H9 (cell line): ENCODE measurements around the gene SLBP. TPM values are rescaled to one million over a fixed set of nuclear protein-coding genes. Genes with fewer than 3 reads are reported as not detected.

Experiments used
- DNase-seq: peaks from one replicate; pipeline ENCODE4 v3.0.0-alpha.2; 2017
- H2AFZ ChIP-seq: one replicate; pipeline ENCODE4 v1.6.1; 2013; ENCODE audit warnings: mild to moderate bottlenecking, low read length, control low read depth, moderate library complexity
- H2AK5ac ChIP-seq: 2 replicates; pipeline ENCODE4 v1.6.1; 2013; ENCODE audit warnings: low read length, control low read depth, mixed read lengths; ENCODE audit not compliant: insufficient read length
- H2BK120ac ChIP-seq: one replicate; pipeline ENCODE4 v1.6.1; 2013; ENCODE audit warnings: low read depth, mild to moderate bottlenecking, low read length, control low read depth, inconsistent platforms; ENCODE audit not compliant: poor library complexity, severe bottlenecking
- H2BK12ac ChIP-seq: 2 replicates; pipeline ENCODE4 v1.6.1; 2013; ENCODE audit warnings: low read length, control low read depth, mixed read lengths, low read depth; ENCODE audit not compliant: insufficient read length
- H2BK15ac ChIP-seq: 2 replicates; pipeline ENCODE4 v1.6.1; 2013; ENCODE audit warnings: low read depth, low read length, control low read depth
- H2BK20ac ChIP-seq: one replicate; pipeline ENCODE4 v1.6.1; 2013; ENCODE audit warnings: low read depth, mild to moderate bottlenecking, low read length, control low read depth, inconsistent platforms; ENCODE audit not compliant: poor library complexity, severe bottlenecking
- H2BK5ac ChIP-seq: 2 replicates; pipeline ENCODE4 v1.6.1; 2013; ENCODE audit warnings: low read length, control low read depth, mixed read lengths; ENCODE audit not compliant: insufficient read length
- H3K14ac ChIP-seq: 2 replicates; pipeline ENCODE4 v1.6.1; 2013; ENCODE audit warnings: low read length, control low read depth; ENCODE audit not compliant: insufficient read depth
- H3K18ac ChIP-seq: 2 replicates; pipeline ENCODE4 v1.6.1; 2013; ENCODE audit warnings: low read depth, mild to moderate bottlenecking, mixed read lengths, low read length, control low read depth; ENCODE audit not compliant: insufficient read length
- H3K23ac ChIP-seq: 2 replicates; pipeline ENCODE4 v1.6.1; 2013; ENCODE audit warnings: low read length, control low read depth, mixed read lengths, low read depth; ENCODE audit not compliant: insufficient read length
- H3K23me2 ChIP-seq: 2 replicates; pipeline ENCODE4 v1.6.1; 2013; ENCODE audit warnings: low read depth, mild to moderate bottlenecking, mixed read lengths, low read length, control low read depth; ENCODE audit not compliant: insufficient read length, poor library complexity, severe bottlenecking
- H3K27ac ChIP-seq: 2 replicates; pipeline ENCODE4 v1.5.1; 2013; ENCODE audit warnings: low read length, control low read depth, mixed read lengths, low read depth; ENCODE audit not compliant: insufficient read length
- H3K27me3 ChIP-seq: 2 replicates; pipeline ENCODE4 v1.6.1; 2013; ENCODE audit warnings: low read length, control low read depth, inconsistent platforms; ENCODE audit not compliant: insufficient read depth
- H3K4ac ChIP-seq: 2 replicates; pipeline ENCODE4 v1.6.1; 2013; ENCODE audit warnings: low read depth, mild to moderate bottlenecking, control low read depth, inconsistent platforms, low read length, moderate library complexity
- H3K4me1 ChIP-seq: 2 replicates; pipeline ENCODE4 v1.6.1; 2013; ENCODE audit warnings: low read length, control low read depth, inconsistent platforms; ENCODE audit not compliant: insufficient read depth
- H3K4me2 ChIP-seq: 2 replicates; pipeline ENCODE4 v1.6.1; 2013; ENCODE audit warnings: low read length, control low read depth, mixed read lengths; ENCODE audit not compliant: insufficient read length, insufficient read depth
- H3K56ac ChIP-seq: 2 replicates; pipeline ENCODE4 v1.6.1; 2013; ENCODE audit warnings: low read depth, mild to moderate bottlenecking, mixed read lengths, low read length, control low read depth; ENCODE audit not compliant: insufficient read length
- H3K79me1 ChIP-seq: 2 replicates; pipeline ENCODE4 v1.6.1; 2013; ENCODE audit warnings: low read depth, mild to moderate bottlenecking, moderate library complexity, low read length, control low read depth, inconsistent platforms; ENCODE audit not compliant: insufficient read depth, poor library complexity, severe bottlenecking
- H3K79me2 ChIP-seq: 2 replicates; pipeline ENCODE4 v1.6.1; 2013; ENCODE audit warnings: low read length, control low read depth, inconsistent platforms; ENCODE audit not compliant: insufficient read depth
- H3K9ac ChIP-seq: 2 replicates; pipeline ENCODE4 v1.6.1; 2013; ENCODE audit warnings: low read length, control low read depth, mixed read lengths; ENCODE audit not compliant: insufficient read length; ENCODE audit errors: extremely low read depth
- H3K9me3 ChIP-seq: one replicate; pipeline ENCODE4 v1.6.1; 2013; ENCODE audit warnings: low read depth, low read length, inconsistent platforms; ENCODE audit not compliant: control insufficient read depth
- H3T11ph ChIP-seq: one replicate; pipeline ENCODE4 v1.6.1; 2013; ENCODE audit warnings: mild to moderate bottlenecking, low read length, control low read depth, inconsistent platforms
- H4K20me1 ChIP-seq: one replicate; pipeline ENCODE4 v1.6.1; 2013; ENCODE audit not compliant: control insufficient read depth, insufficient read length, insufficient read depth
- H4K5ac ChIP-seq: 2 replicates; pipeline ENCODE4 v1.6.1; 2013; ENCODE audit warnings: low read depth, mild to moderate bottlenecking, mixed read lengths, low read length, control low read depth; ENCODE audit not compliant: insufficient read length
- H4K8ac ChIP-seq: replicated peaks from 2 replicates; pipeline ENCODE4 v1.6.1; 2013; ENCODE audit warnings: low read length, control low read depth, mixed read lengths, low read depth; ENCODE audit not compliant: insufficient read length
- H4K91ac ChIP-seq: 2 replicates; pipeline ENCODE4 v1.6.1; 2013; ENCODE audit warnings: low read depth, mild to moderate bottlenecking, moderate library complexity, mixed read lengths, low read length, control low read depth; ENCODE audit not compliant: insufficient read length
- H3K27ac Mint-ChIP-seq, 3 experiments: 2 replicates in 2 of 3; 3 replicates in 1 of 3; pipeline ENCODE4 v1.8.0; 2020 to 2021; ENCODE audit warnings: mixed read lengths in 3 of 3, mild to moderate bottlenecking in 1 of 3, moderate library complexity in 1 of 3
- H3K27me3 Mint-ChIP-seq: 2 replicates; pipeline ENCODE4 v1.8.0; 2021; ENCODE audit warnings: low read depth, mild to moderate bottlenecking, moderate library complexity, mixed read lengths
- H3K36me3 Mint-ChIP-seq, 3 experiments: 2 replicates in 2 of 3; 3 replicates in 1 of 3; pipeline ENCODE4 v1.8.0; 2020 to 2021; ENCODE audit warnings: low read depth in 3 of 3, mixed read lengths in 3 of 3; ENCODE audit not compliant: insufficient read depth in 1 of 3
- H3K4me1 Mint-ChIP-seq, 2 experiments: 2 replicates each; pipeline ENCODE4 v1.8.0; 2020; ENCODE audit warnings: mixed read lengths in 2 of 2
- H3K4me3 Mint-ChIP-seq, 2 experiments: 2 replicates in 1 of 2; 3 replicates in 1 of 2; pipeline ENCODE4 v1.8.0; 2020 to 2021; ENCODE audit warnings: mild to moderate bottlenecking in 2 of 2, mixed read lengths in 2 of 2, moderate library complexity in 1 of 2
- H3K9me3 Mint-ChIP-seq, 2 experiments: 2 replicates in 1 of 2; 3 replicates in 1 of 2; pipeline ENCODE4 v1.8.0; 2020; ENCODE audit warnings: mild to moderate bottlenecking in 2 of 2, mixed read lengths in 2 of 2, moderate library complexity in 1 of 2
- WGBS: extraction: QIAGEN DNeasy Blood & Tissue Kit; methylation state at CpG from one replicate; pipeline ENCODE4 v1.1.7; 2013; ENCODE audit warnings: missing lambda C conversion rate, low lambda C conversion rate, mixed read lengths; ENCODE audit not compliant: insufficient read length; ENCODE audit errors: extremely low coverage; 5-methylcytosine and 5-hydroxymethylcytosine counted together
- total RNA-seq: library from RNA; stranded (reverse); gene quantifications from 2 replicates; pipeline ENCODE4 v1.2.1, GENCODE V29; 2021
- TF ChIP-seq, protein P1 (sequence below): fragments of 200-600 bp; sonication (generic); conservative IDR thresholded peaks from 3 replicates; pipeline ENCODE4 v1.8.0; 2021; ENCODE audit warnings: antibody characterized with exemption, mild to moderate bottlenecking

SLBP gene
- total RNA-seq, 1 experiment from 2014 or later = 62.7 TPM

DNA sequence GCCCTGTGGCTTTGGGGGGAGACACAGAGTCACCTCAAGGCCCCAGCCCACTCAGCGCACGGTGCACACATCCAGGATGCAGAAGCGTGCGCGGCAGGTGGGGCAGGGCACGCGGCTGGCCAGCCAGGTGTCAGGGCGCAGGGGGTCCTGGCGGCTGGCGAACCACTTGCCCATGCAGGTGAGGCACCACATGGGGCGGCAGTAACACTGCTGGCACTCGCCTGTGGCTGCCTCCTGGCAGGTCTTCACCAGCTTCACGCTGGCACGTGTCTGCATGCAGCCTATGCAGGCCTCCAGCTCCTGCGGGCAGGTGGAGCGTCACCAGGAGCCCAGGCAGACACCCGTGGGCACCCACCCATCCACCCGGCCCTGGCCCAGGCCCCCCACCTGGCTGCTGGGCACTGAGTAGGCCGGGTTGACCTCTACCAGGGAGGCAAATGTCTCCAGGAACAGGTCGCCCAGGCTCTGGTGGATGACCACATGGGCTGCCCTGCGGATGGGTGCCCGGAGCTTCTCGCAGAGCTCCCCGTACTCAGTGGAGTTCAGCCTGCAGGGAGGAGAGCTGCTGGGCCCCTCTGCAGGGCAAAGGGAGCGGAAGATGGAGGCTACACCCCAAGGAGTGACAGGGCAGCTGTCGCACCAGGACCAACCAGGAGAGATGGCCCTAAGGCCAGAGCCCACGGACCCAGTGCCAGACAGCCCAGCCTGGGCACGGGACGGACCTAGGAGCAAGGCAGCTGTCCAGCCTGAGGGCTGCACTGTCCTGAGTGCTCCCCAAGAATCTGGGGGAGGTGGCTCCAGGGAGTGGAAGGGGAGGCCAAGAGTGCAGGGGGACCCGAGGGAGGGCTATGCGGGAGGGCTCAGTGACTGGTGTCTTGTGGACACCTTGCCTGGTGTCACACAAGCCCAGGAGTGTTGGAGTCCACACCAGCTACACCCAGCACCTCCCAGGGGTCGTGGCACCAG, 5.3 kb upstream of the SLBP start:
- Mint-ChIP-seq H3K9me3 (no peaks in the 10 kb centered on the region), H3K4me1 (peaks cover 21 to 32% of the 10 kb centered on the region in 2 experiments), H3K27ac (no peak overlapping the region; a peak in 1 of 7 replicates), H3K4me3 (peak overlapping the region in 1 of 2 experiments; percentile 61; a peak in 2 of 5 replicates), H3K36me3 (peaks cover 3 to 21% (median 19%) of the 10 kb centered on the region in 3 experiments; a peak in 6 of 7 replicates), H3K27me3 (no peaks in the 10 kb centered on the region; the same call in 1 of the 2 replicates)
- Histone ChIP-seq H3K9me3 (no peaks in the 10 kb centered on the region), H2BK12ac (no peak overlapping the region), H3K9ac (no peak overlapping the region), H4K91ac (no peak overlapping the region), H3K79me2 (peaks cover 7% of the 10 kb centered on the region; the same call in 1 of the 2 replicates), H3K79me1 (peaks cover 7% of the 10 kb centered on the region), H3K4me2 (no peak overlapping the region), H2AK5ac (no peak overlapping the region), H2AFZ (no peak overlapping the region), H3K27me3 (no peaks in the 10 kb centered on the region), H2BK120ac (no peak overlapping the region), H3T11ph (no peak overlapping the region), H2BK5ac (no peak overlapping the region), H2BK20ac (no peak overlapping the region), H3K18ac (no peak overlapping the region), H3K27ac (no peak overlapping the region), H4K8ac (no peak overlapping the region), H3K23ac (no peak overlapping the region), H3K56ac (no peak overlapping the region), H3K4ac (no peak overlapping the region), H3K23me2 (peaks cover 20% of the 10 kb centered on the region), H4K20me1 (no peaks in the 10 kb centered on the region), H2BK15ac (no peak overlapping the region), H3K4me1 (no peaks in the 10 kb centered on the region), H4K5ac (no peak overlapping the region), H3K14ac (no peak overlapping the region)
- DNase-seq = peak; percentile 23
- TF ChIP-seq, protein P1, sequence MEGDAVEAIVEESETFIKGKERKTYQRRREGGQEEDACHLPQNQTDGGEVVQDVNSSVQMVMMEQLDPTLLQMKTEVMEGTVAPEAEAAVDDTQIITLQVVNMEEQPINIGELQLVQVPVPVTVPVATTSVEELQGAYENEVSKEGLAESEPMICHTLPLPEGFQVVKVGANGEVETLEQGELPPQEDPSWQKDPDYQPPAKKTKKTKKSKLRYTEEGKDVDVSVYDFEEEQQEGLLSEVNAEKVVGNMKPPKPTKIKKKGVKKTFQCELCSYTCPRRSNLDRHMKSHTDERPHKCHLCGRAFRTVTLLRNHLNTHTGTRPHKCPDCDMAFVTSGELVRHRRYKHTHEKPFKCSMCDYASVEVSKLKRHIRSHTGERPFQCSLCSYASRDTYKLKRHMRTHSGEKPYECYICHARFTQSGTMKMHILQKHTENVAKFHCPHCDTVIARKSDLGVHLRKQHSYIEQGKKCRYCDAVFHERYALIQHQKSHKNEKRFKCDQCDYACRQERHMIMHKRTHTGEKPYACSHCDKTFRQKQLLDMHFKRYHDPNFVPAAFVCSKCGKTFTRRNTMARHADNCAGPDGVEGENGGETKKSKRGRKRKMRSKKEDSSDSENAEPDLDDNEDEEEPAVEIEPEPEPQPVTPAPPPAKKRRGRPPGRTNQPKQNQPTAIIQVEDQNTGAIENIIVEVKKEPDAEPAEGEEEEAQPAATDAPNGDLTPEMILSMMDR = no peak
- WGBS = no CpG with 5 or more reads among the region's 32 CpGs
